Endothelial cell of umbilical vein (primary cell): Measurements from ENCODE around the gene GADD45GIP1. TPM values are rescaled to one million over a fixed set of nuclear protein-coding genes. Genes with fewer than 3 reads are reported as not detected.

Source experiments
- BruUV-seq: library from RNA; stranded (reverse); fragments of 400-500 nt; replicated peaks from 2 replicates; lab custom pipeline; 2021; lab: Mats Ljungman, UMichigan
- CTCF ChIA-PET: fragments of 300-600, 350-600 bp; sonication (Branson Sonifier 250); formaldehyde crosslinking; loops from one replicate; lab custom pipeline; 2021; ENCODE audit warnings: antibody characterized with exemption, inconsistent platforms; lab: Charles Lee
- POLR2A ChIA-PET: fragments of 300-600, 350-600 bp; sonication (Branson Sonifier 250); formaldehyde crosslinking; loops from one replicate; lab custom pipeline; 2021; ENCODE audit warnings: antibody characterized with exemption, inconsistent platforms; lab: Charles Lee
- DNase-seq: peaks from one replicate; pipeline ENCODE4 v3.0.0-alpha.2; 2011; ENCODE audit warnings: low read depth, low spot score
- FAIRE-seq: peaks from 2 replicates; lab custom pipeline; 2011; peaks lifted over from hg19 to GRCh38; lab: Jason Lieb, UNC
- H2AFZ ChIP-seq: 2 replicates; pipeline ENCODE4 v1.6.0; 2012; ENCODE audit warnings: low read depth, low read length, control low read depth, inconsistent platforms
- H3K27ac ChIP-seq: 2 replicates; pipeline ENCODE4 v1.5.1; 2011; ENCODE audit warnings: low read depth, mild to moderate bottlenecking, control low read depth, low read length, moderate library complexity; ENCODE audit not compliant: insufficient read depth
- H3K27me3 ChIP-seq, 2 experiments: 2 replicates each; pipeline versions ENCODE4 v1.6.0 to v1.6.1; 2011; ENCODE audit warnings: low read length in 2 of 2, mixed read lengths in 1 of 2; ENCODE audit not compliant: control insufficient read depth in 2 of 2, insufficient read depth in 2 of 2
- H3K36me3 ChIP-seq, 2 experiments: 2 replicates in 1 of 2; 3 replicates in 1 of 2; pipeline ENCODE4 v1.5.1; 2011; ENCODE audit warnings: low read length in 2 of 2, mild to moderate bottlenecking in 1 of 2, moderate library complexity in 1 of 2; ENCODE audit not compliant: control insufficient read depth in 2 of 2, insufficient read depth in 2 of 2; ENCODE audit errors: extremely low read depth in 1 of 2
- H3K4me1 ChIP-seq: 3 replicates; pipeline ENCODE4 v1.5.1; 2011; ENCODE audit warnings: mild to moderate bottlenecking, low read length; ENCODE audit not compliant: control insufficient read depth, insufficient read depth; ENCODE audit errors: extremely low read depth
- H3K4me2 ChIP-seq: 2 replicates; pipeline ENCODE4 v1.6.1; 2011; ENCODE audit warnings: low read length, control low read depth, mixed read lengths; ENCODE audit not compliant: insufficient read depth
- H3K4me3 ChIP-seq, 3 experiments: fragments of 200-600 bp in 1 of 3; sonication (generic), shearing (Covaris generic) in 1 of 3; replicated peaks in 1 of 3; 2 replicates each; pipeline ENCODE4 v1.5.1; 2011 to 2016; ENCODE audit warnings: control low read depth in 3 of 3, low read length in 3 of 3, mild to moderate bottlenecking in 2 of 3, inconsistent platforms in 1 of 3, low read depth in 1 of 3, moderate library complexity in 1 of 3; ENCODE audit not compliant: insufficient read depth in 1 of 3
- H3K79me2 ChIP-seq: 2 replicates; pipeline ENCODE4 v1.6.0; 2012; ENCODE audit warnings: low read length, inconsistent platforms; ENCODE audit not compliant: control insufficient read depth, insufficient read depth
- H3K9ac ChIP-seq: replicated peaks from 2 replicates; pipeline ENCODE3; 2011; ENCODE audit warnings: low read length, control low read depth; ENCODE audit not compliant: insufficient read depth; ENCODE audit errors: extremely low read depth
- H3K9me1 ChIP-seq: replicated peaks from 3 replicates; pipeline ENCODE4 v1.6.0; 2011; ENCODE audit warnings: mild to moderate bottlenecking, low read length; ENCODE audit not compliant: control insufficient read depth, insufficient read depth; ENCODE audit errors: extremely low read depth
- H3K9me3 ChIP-seq: replicated peaks from 2 replicates; pipeline ENCODE4 v1.5.1; 2012; ENCODE audit warnings: low read length, inconsistent platforms; ENCODE audit not compliant: control insufficient read depth, insufficient read depth
- H4K20me1 ChIP-seq: replicated peaks from 2 replicates; pipeline ENCODE3; 2011; ENCODE audit warnings: mild to moderate bottlenecking, low read length; ENCODE audit not compliant: control insufficient read depth, insufficient read depth; ENCODE audit errors: extremely low read depth
- CTCF ChIP-seq, 2 donors: IDR thresholded peaks; 1 replicate in 1 of 2; 2 replicates in 1 of 2; pipeline ENCODE4 v1.5.1; 2011; ENCODE audit warnings: low read length in 2 of 2, mild to moderate bottlenecking in 2 of 2, moderate library complexity in 2 of 2, control low read depth in 1 of 2, inconsistent platforms in 1 of 2, low read depth in 1 of 2; ENCODE audit not compliant: insufficient read depth in 1 of 2; ENCODE audit errors: extremely low read depth in 1 of 2
- FOS ChIP-seq: IDR thresholded peaks from 2 replicates; pipeline ENCODE4 v1.6.1; 2011; ENCODE audit warnings: mild to moderate bottlenecking, low read length, moderate library complexity, borderline replicate concordance; ENCODE audit not compliant: insufficient read depth
- MAX ChIP-seq: IDR thresholded peaks from 2 replicates; pipeline ENCODE4 v1.6.1; 2011; ENCODE audit not compliant: insufficient read depth, insufficient read length
- MYC ChIP-seq: IDR thresholded peaks from one replicate; pipeline ENCODE4 v1.6.1; 2011; ENCODE audit warnings: mild to moderate bottlenecking, low read depth, low read length
- POLR2A ChIP-seq: IDR thresholded peaks from 2 replicates; pipeline ENCODE4 v1.6.1; 2012; ENCODE audit warnings: low read depth, mild to moderate bottlenecking, control low read depth, low read length
- POLR2AphosphoS5 ChIP-seq: IDR thresholded peaks from 2 replicates; pipeline ENCODE4 v1.6.1; 2012; ENCODE audit warnings: low read depth, mild to moderate bottlenecking, control low read depth, low read length, moderate library complexity; ENCODE audit not compliant: insufficient read depth
- dilution Hi-C: fragments of 300-500 bp; cut with MboI; formaldehyde crosslinking; loops from one replicate; pipeline ENCODE4 v1.15.0; 2019; ENCODE audit warnings: low sequenced_read_pairs; ENCODE audit not compliant: extremely low pct_ligation_motif_present
- intact Hi-C: fragments of 100-400 bp; cut with micrococcal nuclease; formaldehyde crosslinking; loops from one replicate; pipeline ENCODE4 v1.10.0; 2022
- polyA plus RNA-seq, 4 experiments: library from polyadenylated mRNA; depleted of rRNA in 3 of 4; stranded (reverse) in 3 of 4; unstranded in 1 of 4; fragments of >200 nt; gene quantifications; 2 replicates each; pipeline versions ENCODE4 v1.2.1 to v1.2.3, GENCODE V29; 2011 to 2012; ENCODE audit warnings: missing spikeins in 1 of 4
- total RNA-seq: library from RNA; stranded (reverse); gene quantifications from 2 replicates; pipeline ENCODE4 v1.2.3, GENCODE V29; 2021

GADD45GIP1 gene
- total and polyA plus RNA-seq, 2 donors (not counting 3 experiments of a cell fraction or from before 2014, with no cell fraction given), result 32.8 to 38.3 TPM

GRCh38 chr19:12933287-12934072, 23.5 kb downstream of the GADD45GIP1 start, which contains the start of gene FARSA:
Gene FARSA (minus strand): TSS chr19:12933711. CDS start chr19:12933696, 15 bp downstream.
- BruUV-seq, result TSS peak; percentile 52
- Histone ChIP-seq H2AFZ (peak within 1 kb of the TSS; percentile 76), H3K4me1 (peaks cover 17% of the 10 kb centered on the region), H3K27ac (peak within 1 kb of the TSS; percentile 27), H3K4me2 (peak within 1 kb of the TSS; percentile 78), H3K9me1 (no peaks in the 10 kb centered on the region), H3K9ac (peak within 1 kb of the TSS; percentile 66), H3K79me2 (peaks cover 21% of the 10 kb centered on the region), H3K4me3 (peak within 1 kb of the TSS; percentile 26 to 82 (median 56)), H3K27me3 (no peaks in the 10 kb centered on the region), H4K20me1 (no peaks in the 10 kb centered on the region), H3K36me3 (peaks cover 6 to 15% of the 10 kb centered on the region in 2 experiments), H3K9me3 (no peaks in the 10 kb centered on the region)
- POLR2A ChIA-PET, result interaction anchor here (2.2 kb wide), 1 partner anchor 14 kb away, joined by 6 read pairs; the partner anchor contains the start of gene SYCE2
- peak; percentile 94 for DNase-seq
- CTCF ChIA-PET, result interaction anchor here (1.3 to 3.0 kb wide), 5 partner anchors 17 to 173 kb away, joined by 3 to 11 read pairs (median 3); partner anchors contain the start of gene GCDH
- intact Hi-C loops, result loop anchor here (1.0 to 10.0 kb wide), 2 partner anchors 14 to 149 kb away; partner anchors contain the start of gene SYCE2
- TF ChIP-seq FOS, result no peak
- TF ChIP-seq MAX, result peak; percentile 55
- peak; percentile 93 for TF ChIP-seq POLR2A
- TF ChIP-seq CTCF (IDR thresholded peaks at IDR 0.05; ENCODE audit: extremely low read depth in 1 of 2, insufficient read depth in 1 of 2, low read depth in 1 of 2, low read length in 2 of 2), result no peak
- peak; percentile 97 for TF ChIP-seq POLR2AphosphoS5
- TF ChIP-seq MYC, result peak; percentile 94
- peak; percentile 99 for FAIRE-seq
- dilution Hi-C loops, result no loop called here
